Stimulated activated CD4-positive, alpha-beta T cell treated with anti-CD3 and anti-CD28 coated beads, Interleukin-12 subunit alpha, Interleukin-12 subunit beta, amount 100 ng/mL, for 48 hours (primary cell): ENCODE data around the gene TNFRSF21.
"Not testable (repeated sequence)": the region's sequence is repeated elsewhere in the genome, so short reads cannot be mapped to it uniquely, and the experiment has no call there.

Source experiments
- DNase-seq, 3 donors: peaks; one replicate each; pipeline ENCODE4 v3.0.0-alpha.2; 2020; ENCODE audit warnings: low read depth in 2 of 3, low spot score in 1 of 3

Gene TNFRSF21

DNA sequence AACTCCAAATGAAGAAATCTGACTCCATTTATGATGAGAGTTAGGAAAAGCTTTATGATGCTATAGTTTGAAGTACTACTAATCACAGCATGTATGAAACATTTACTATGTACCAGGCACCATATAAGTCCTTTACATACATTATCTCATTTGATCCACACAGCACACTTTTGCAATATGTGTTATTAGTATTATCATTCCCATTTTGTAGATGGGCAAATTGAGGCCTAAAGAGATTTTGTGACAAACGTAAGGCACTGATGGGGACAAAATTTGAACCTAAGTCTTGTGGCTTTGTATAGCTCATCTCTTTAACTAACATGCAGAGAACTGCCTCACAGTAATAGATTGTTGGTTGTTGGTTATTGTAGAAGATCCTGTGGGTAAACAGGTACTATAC, 14.2 kb upstream of the TNFRSF21 start:
- no peak for DNase-seq

DNA sequence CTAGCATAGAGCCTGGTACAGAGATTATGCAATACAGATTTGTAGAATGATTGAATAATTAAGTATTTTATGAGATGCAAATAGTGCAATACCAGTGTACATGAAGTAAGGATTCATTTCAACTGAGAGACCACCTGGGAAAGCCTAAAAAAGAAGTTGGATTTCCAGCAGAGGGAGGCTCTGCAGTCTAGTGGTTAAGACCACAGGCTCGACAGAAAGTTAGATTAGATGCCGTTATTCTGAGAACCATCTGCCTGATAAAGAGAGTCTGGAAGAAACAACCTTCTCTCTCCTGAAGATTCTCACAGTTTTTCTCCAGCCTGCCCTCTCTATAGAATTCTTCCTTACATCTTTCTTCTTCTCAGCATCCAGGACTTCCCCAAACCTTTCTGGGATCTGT, 13.6 kb upstream of the TNFRSF21 start:
- no peak for DNase-seq

DNA sequence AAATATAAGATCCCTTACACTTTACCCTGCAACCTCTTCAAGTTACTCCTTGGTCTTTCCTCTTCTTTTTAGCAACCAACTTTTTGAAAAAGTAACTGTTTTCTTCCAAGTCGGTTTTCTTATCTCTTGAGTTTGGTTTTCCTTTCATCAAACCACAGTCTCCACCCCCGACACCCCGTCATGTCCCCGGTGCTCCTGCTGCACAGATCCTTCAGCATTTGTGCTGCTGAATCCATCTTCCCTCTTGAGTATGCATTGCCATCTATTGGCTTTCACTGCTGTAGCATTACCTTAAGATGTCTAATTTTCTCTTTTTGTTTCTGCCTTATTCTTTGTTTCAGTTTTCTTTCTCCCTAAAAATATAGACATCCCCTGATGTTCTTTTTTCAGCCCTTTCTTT, 11.9 kb upstream of the TNFRSF21 start:
- no peak for DNase-seq

DNA sequence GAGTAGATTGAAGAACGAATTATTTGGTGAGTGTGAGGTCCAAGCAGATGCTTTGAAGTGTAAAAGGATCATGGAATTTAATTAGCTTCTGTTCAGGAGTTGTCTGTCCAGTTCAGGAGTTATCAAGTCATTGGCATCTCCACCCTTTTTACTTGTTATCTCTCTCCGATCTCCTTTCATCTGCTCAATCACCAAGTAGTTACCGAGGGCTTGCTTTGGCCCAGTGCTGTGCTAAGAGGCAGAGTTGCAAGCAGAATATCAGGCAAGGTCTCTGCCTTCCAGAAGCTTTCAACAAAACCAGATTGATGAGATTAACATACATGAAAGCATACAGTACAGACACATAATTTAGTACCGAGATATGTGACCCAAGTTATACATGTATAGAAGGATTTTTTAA, 10.2 kb upstream of the TNFRSF21 start:
- DNase-seq = no peak

DNA sequence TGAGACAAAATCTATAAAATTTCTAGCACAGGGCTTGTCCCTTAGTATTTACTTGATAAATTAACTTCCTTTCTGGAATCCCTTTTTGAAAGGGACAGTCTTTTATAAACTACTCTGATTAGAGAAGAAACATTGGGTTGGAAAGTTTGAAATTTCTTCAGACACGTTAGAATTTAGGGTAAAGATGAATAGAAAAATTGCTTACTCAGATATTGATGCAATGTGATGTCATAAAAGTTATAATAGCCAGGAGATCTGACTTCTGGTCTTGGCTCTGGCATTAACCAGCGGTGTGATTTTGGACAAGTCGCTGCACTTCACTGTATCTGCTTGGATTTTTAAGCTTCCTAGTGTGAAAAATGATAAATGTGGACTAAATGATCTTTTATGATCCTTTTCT, 9.7 kb upstream of the TNFRSF21 start:
- DNase-seq = no peak

DNA sequence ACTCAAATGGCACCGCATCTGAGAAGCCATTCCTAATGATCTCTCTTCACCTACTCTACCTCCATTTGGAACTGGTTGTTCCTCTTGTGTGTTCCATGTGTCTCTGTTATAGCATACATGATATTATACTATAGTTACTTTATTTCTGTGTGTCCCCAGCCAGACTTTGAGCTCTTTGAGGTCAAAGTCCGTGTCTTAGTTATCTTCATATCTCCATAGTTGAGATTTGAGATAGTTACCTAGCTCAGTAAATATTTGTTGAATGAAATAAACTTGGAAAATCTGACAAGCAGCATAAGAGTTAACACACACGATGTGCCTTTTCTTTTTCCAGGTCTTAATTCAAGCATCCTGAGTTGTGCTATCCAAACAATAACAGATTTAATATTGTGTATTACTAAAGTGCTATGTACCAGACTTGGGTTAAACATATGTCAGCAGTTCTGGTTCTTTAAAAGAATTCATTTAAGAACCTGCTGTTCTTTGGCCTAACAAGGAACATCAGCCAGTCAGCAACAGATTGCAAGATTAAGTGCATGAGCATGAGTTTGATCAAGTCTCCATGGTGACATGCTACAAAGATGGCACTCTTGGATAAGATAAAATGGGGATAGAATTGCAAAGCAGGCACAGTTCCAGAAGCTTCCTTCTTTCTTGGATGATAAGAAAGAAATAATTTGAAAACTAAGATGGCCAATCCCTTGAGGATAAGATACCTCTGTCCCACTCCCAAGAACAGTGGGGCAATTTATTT, 8.7 kb upstream of the TNFRSF21 start:
- DNase-seq = no peak

DNA sequence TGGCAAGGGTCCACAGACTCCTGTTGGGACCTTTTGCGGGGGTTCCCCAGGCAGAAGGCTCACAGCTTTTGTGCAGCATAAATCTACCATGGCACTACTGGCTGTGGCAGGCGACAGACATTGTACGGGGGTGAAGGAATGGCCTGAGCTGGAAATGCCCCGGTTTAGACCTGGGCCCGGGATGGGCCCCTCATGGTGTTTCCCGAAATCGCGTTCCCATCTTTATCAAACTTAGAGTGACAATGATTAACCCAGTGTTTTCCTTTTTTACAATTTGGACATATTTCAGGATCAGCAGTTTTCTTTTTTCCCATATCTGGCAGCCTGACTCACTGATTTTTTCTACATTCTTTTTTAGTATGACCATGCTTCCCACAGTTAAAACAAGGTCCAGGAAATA, 5.5 kb upstream of the TNFRSF21 start:
- not testable (repeated sequence) for DNase-seq

DNA sequence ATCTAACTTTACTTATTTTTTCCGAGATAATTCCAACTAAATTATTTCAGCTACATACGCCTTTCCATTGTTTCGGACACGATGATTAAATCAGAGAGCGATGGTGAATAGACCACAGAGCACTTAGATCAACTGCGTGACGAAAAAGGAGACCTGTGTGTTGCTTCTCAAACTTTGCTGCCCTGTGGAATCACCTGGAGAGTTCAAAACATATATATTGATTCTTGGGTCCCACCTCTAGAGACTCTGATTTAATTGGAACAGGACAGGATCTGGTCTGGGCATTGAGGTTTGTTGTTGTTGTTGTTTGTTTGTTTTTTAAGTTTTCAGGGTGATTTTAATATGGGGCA, 401 bp upstream of the TNFRSF21 start:
- DNase-seq = no peak

DNA sequence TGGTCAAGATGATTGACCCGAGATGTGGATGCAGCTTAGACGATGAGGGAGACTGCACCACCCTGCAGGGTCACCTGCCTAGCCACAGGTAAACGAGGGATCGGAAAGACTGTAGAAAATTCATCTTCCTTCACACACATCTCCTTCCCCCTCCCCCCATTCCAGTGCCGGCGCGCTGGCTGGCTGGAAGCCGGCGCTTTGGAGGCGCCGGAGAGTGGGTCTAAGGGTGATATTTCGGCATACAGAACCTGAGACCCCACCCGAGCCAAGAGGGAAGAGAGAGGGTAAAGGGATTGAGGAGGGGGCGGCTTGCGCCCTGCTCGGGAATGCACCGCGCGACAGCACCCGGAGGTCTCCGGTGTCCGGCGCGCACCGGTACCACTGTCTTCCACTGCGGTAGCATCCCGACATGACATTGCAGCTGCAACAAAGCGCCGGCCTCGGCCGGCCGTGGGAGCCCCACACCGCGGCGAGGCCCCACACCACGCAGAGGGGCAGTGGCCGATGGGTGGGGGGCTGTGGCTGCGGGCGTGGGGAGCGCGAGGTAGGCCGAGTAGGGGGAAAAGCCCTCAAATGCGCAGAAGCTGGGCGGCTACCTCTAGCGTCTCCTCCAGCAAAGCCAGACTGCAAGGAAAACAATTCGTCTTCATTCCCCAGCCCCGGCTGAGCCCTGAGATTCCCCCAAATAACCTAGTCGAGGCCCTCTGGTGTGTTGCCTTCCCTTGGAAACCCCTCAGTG, 984 bp downstream of the TNFRSF21 start:
- DNase-seq = no peak

DNA sequence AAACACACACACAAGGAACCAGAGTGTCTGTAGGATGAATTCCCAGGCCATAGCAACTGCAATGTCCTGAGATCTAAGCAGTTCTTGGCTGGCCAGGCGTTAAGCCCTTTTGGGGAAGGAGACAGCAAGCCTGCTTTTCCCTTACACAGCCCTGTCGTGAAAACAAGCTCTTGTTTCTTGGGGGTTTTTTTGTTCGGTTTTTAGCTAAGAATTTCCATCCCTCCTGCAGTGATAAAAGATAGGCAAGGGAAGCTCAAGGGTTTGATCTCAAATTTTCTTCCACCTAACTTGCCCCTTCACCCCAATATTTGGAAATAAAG, 1.5 kb downstream of the TNFRSF21 start:
- DNase-seq = no peak

DNA sequence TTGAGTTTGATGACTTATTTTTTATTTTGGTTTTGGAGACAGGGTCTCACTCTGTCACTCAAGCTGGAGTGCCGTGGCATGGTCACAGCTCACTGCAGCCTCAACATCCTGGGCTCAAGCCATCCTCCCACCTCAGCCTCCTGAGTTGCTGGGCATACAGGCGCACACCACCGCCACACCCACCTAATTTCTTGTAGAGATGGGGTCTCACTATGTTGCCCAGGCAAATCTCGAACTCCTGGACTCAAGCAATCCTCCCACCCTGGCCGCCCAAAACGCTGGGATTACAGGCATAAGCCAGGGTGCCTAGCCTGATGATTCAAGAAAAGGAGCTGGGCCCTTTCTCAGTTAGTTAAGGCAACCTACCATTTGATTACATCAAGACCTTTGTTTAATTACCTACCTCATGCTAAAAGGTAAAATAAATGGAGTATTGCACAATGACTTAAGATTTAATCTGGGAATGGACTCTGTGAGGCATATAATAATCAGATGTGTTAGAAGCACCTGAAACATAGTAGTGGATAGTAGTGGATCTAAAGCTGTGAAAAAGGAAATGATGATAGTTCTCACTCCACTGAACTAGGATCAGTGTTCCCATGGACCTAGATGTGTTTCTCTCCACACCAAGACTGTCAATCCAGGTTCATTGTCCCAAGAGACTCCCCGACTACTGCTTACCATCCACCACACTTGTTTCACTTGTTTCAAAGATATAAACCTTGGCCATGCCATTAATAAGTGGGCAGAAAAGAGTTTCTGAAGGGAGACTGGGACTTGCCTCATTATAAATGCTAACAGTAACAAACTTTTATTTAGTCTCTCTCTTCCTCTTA, 2.1 kb downstream of the TNFRSF21 start:
- no peak for DNase-seq

DNA sequence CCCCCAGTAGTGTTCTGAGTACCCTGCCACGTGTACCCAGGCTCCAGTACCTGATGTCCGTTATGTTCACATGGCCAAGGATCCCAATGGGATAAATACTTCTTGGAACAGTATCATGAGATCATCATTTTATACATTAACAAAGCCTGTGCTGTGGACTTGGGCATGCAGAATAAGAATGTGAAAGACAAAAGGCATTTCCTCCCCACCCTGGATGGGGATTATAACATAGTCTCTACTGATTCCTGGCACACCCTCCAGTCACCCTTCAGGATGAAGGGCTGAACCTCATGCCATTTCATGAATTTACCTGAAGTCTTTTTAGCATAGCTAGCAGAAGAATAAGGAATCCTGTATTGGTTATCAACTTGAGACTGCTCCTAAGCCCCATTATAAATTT, 2.8 kb downstream of the TNFRSF21 start:
- DNase-seq = no peak

DNA sequence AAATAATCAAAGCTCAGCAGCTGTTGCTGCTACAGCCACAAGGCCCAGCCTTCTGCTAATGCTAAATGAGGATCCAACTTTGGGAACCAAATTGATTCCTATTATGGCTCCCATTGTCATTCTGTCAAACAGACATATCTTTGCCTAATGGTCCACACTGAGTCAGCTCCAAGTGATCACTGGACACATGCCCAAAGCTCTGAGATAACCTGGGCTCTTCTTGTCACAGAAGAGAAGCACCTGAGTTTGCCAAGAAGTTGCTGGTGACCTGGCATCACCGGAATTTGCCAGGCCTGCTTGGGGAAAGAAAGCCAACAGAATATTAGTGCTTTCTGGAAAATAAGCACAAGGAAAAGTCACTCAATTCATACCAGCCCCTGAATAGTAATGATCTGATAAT, 5.8 kb downstream of the TNFRSF21 start:
- DNase-seq = no peak

DNA sequence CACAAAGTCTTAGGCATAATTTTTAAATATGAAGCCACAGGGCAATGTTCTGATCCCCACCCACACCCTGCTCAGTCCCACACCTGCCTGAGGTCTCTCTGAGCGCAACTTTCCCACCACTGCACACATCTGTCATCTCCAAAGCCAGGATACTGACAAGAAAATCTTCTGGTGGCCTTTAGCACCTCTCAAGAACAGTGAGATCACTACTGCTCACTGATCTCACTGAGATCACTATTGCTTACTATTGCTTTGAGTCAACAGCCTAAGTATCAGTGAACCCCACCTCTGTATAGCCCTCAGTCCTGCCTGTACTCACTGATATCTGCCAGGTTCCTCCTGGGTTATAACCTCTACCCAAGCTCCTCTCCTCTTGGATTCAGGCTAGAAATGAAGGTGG, 6.4 kb downstream of the TNFRSF21 start:
- no peak for DNase-seq

DNA sequence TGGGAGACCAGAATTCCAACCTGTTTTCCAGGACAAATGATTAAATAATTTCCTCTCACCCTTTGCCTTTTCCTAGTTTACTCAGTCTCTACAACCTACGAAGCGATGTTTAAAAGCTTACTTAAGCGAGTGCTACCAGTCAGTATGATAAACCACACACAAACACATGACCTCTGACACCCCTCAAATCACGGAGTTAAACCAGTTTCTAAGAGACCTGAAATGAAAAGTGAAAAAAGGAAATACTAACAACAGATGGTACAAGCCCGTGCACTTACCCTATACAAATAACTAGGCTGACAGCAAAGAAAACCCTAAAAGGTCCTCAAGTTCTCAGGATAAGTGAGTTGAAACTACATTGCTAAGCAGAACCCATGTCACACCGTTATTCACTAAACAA, 7.7 kb downstream of the TNFRSF21 start:
- DNase-seq = no peak

DNA sequence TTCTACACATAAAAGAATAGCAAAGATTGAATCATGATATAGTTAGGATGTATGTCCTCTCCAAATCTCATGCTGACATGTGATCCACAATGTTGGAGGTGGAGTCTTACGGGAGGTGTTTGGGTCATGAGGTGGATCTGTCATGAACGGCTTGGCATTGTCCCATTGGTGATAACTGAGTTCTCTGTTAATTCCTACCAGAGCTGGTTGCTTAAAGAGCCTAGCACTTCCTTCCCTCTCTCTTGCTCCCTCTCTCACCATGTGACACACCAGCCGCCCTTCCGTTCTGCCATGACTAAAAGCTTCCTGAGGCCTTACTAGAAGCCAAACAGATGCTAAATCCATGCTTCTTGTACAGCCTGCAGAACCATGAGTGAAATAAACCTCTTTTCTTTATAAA, 8.3 kb downstream of the TNFRSF21 start:
- no peak for DNase-seq

DNA sequence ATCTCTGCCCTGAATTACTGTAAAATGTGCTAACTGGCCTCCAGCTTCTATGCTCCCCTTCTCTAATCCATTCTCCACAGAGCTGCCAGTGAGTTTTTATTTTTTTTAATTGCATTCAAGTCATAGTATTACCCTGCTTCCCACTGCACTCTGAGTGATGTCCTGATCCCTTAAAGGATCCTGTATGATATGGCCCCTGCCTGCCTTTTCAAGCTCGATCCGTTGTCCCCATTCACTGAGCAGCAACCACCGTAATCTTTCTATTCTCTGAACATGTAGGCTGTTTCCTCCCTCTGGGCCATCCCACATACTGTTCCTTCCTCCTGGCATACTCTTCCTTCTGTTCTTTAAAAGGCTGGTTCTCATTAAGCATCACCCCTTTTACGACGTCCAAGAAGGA, 9.3 kb downstream of the TNFRSF21 start:
- DNase-seq = no peak

DNA sequence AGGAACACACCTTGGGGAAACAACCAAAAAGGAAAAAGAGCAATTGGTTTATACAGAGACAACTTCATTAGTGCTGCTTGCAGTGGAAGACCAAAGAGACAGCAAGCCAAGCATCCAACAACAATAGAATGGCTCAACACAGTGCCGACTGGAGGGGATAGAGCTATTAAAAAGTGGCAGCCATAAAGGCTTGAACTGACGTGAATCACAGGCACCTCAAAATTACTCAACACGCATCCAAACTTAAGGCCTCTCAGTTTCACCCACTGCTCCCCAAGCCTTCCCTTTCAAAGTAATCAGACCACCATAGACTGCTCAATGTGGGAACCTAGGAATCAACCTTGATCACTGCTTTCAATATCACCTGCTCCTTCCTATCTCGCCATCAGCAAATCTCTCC, 9.7 kb downstream of the TNFRSF21 start:
- no peak for DNase-seq

DNA sequence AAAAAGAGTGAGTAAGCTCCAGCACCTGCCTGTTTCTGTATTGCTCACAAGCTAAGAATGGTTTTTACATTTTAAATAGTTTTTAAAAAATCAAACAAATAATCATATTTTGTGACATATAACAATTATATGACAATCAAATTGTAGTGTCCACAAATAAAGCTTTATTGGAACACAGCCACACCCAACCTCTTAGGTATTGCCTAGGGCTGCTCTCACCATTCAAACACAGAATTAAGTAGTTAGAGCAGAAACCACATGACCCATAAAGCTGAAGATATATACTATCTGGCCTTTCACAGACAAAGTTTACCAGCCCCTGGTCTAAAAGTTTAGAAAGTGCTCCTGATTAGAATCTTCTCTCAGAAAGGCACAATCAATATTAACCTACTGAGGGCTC, 11.2 kb downstream of the TNFRSF21 start:
- no peak for DNase-seq

DNA sequence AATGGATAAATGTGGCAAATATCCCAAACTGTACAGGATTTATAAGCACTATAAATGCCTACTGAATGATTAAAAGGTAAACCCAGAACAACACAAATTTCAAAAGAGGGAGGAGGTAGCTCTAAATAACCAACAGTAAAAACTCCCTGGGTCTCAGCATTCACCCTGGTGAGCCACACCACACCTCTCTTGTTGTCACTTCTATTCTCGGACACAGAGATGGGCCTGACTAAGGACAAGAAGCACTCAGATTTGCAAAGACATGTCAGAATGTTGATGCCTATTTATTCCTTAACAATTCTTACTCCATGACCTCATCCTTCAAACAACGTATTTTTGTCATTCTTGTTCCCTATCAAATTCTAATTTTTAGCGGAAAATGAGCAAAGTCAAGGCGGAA, 14.7 kb downstream of the TNFRSF21 start:
- DNase-seq = no peak

DNA sequence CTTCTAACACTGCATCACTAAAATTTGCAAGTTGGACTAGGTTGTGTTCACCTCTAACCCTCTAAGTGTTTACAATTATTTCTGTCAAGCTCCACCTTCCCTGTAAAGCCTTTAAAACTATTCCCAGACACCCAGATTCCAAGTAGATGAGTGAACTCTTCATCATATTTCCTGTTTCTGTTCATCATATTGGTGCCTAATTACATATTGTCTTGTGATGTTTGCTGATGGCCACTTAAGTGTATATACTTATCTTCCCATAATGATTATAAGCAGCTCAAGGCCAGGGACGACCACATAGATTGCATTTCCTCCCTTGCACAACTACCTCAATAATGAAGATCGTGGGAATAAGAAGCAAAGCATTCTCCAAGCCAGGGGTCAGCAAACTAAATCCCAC, 16.8 kb downstream of the TNFRSF21 start:
- DNase-seq = no peak

DNA sequence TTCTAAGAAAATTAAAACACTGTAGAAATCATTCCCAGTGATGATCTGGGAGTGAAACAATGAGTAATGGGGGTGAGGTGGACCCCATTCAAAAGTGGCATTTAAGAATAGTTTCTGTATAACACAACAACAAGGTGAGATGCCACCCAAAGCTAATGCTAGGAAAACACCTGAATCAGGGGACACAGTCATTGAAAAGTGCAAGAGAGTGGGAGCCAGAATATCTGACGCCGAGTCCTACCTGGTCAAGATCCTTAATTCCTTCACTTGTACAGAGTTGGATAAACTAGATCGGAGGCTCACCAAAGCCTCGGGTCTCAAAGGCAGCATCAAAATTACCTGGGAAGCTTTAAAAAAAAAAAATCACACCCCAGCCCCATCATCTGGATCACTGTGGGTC, 17.7 kb downstream of the TNFRSF21 start:
- no peak for DNase-seq
